ENCODE measurements around the gene BRPF3.
A peak's percentile ranks its signal among the peaks of the same experiment; 100 is the strongest.

The BRPF3 gene

DNA sequence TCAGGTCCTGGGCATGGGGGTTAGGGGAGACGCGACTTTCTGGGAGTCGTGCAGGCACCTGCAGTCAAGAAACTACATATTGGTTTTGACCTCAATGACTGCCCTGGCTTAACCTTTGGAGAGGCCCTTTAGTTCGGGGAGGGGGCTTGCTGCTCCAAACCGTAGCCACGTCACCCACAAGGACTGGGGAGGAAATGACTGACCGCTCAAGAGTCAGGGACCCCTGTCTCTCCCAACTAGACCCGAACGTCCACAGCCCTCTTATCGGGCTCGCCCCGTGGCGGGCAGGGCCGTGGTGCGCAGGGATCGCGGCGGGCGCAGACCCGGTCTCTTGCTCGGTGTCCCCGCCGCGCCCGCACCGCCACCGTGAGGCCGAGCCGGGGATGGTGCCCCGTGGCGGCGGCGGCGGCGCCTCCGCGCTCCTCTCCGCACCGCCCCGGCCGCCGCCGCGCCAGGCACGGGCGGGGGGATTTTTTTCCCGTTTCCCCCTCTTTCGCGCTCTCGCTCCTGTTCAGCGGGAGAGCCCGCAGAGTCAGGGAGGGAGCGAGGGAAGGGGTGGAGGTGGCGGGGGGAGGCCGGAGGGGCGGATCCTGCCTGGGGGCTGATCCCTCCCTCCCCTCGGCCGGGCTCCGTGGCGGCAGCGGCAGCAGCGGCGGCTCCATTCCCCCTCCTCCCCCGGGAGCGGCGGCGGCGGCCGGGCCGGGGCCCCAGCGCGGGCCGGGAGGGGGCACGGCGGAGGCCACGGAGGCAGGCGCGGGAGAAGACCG is at the start of gene BRPF3:
Gene BRPF3, plus strand, starts transcription at position 632 of the 767 bp plus-strand sequence. CDS start 3,579 bp downstream, outside the sequence.
- DNase-seq, result peak; percentile 57 to 73 (median 66)

DNA sequence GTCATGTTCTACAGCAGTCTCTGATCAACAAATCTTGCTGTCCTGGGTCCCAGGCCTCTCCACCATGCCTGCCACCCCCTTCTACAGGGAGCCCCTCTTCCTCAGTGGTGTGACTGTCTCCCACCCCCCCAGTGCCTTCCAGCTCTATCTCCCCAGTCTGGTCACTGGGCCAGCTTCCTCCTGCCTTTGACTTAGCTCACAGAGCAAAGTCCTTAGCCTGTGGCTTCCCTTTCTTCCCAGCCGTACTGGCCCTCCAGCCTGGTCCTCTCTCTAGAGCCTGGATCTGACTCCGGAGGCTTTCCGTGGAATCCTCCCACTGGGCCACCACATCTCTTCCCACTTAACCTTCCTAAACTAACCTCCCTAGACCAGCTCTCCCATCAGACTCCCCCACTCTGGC is 49.2 kb upstream of the BRPF3 start:
- DNase-seq, result no peak

DNA sequence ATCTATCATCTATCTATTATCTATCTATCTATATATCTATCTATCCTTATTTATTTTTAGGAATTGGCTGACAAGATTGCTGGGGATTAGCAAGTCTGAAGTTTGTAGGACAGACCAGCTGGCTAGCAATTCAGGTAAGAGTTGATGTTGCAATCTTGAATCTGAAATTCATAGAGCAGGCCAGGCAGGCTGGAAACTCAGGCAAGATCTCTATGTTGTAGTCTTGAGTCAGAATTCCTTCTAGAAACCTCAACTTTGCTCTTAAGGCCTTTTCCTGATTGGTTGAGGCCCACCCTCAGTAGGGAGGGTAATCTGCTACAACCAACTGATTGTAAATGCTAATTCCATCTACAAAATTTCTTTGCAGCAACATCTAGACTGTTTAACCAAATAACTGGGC is 47.1 kb upstream of the BRPF3 start:
- DNase-seq, result no peak

DNA sequence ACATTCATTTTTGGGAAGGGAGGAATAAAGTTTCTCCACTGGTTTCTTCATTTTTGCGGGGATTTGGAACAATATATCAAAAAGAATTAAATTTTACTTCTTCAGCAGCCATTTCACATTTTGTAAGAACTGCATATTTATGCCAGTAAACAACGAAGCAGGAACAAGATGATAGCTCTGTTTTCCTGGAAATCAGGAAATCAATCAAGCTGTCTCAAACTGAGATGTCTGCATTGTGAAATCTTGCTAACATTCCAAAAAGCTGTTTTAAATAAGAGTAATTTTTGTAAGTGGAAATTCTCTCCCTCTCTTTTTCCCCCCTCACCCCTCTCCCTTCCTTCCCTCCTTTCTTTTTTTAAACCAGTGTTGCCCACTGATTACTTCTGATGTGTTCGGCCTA is 46.3 kb upstream of the BRPF3 start:
- no peak for DNase-seq

DNA sequence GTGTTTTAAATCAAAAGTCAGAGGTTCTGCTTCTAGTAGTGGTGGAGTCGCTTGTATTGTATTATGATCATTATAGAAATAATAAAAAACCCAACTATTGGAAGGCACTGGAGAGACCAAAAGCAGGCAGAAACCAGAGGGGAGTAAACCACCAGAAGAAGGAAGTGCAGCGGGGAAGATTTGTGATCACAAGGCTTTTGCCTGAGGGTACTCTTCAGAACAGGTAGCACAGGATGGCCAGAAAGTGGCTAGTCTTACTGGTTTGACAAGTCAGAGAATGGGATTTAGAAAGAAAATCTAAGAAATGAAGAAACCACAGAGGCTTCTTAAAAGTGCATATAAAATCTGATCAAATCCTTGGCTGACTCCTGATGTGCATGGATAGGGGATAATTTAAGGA is 42.3 kb upstream of the BRPF3 start:
- DNase-seq, result no peak

DNA sequence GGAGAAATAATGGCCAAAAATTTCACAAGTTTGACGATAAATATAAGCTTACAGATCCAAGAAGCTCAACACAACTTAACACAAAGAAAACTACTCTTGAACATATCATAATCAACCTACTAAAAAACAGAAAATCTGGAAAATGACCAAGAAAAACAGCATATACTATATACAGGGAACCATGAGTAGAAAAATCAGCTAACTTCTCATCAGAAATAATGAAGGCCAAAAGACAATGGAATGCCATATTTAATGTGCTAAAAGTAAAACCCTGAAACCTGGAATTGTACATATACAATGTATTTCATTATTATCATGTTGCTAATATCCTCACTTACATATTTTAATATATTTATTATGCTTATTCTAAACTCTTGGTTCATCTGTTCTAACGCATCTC is 40.9 kb upstream of the BRPF3 start:
- no peak for DNase-seq

DNA sequence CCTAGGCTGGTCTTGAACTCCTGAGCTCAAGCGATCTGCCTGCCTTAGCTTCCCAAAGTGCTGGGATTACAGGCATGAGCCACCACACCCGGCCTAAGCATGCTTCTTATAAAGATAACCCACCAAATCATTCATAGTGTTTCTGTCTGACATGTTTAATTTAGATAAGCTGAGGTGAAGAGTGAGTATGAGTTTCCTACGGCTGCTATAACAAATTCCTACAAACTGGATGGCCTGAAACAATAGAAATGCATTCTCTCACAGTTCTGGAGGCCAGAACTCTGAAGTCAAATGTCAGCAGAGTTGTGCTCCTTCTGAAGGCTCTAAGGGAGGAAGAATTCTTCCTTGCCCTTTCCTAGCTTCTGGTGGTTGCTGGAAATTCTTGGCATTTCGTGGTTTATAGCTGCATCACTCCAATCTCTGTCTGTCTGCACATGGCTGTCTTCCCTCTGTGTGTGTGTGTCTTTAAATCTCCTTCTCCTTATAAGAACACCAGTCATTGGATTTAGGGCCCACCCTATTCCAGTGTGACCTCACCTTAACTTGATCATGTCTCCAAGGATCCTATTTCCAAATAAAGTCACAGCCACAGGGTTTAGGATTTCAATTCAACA is 36.3 kb upstream of the BRPF3 start:
- no peak for DNase-seq

DNA sequence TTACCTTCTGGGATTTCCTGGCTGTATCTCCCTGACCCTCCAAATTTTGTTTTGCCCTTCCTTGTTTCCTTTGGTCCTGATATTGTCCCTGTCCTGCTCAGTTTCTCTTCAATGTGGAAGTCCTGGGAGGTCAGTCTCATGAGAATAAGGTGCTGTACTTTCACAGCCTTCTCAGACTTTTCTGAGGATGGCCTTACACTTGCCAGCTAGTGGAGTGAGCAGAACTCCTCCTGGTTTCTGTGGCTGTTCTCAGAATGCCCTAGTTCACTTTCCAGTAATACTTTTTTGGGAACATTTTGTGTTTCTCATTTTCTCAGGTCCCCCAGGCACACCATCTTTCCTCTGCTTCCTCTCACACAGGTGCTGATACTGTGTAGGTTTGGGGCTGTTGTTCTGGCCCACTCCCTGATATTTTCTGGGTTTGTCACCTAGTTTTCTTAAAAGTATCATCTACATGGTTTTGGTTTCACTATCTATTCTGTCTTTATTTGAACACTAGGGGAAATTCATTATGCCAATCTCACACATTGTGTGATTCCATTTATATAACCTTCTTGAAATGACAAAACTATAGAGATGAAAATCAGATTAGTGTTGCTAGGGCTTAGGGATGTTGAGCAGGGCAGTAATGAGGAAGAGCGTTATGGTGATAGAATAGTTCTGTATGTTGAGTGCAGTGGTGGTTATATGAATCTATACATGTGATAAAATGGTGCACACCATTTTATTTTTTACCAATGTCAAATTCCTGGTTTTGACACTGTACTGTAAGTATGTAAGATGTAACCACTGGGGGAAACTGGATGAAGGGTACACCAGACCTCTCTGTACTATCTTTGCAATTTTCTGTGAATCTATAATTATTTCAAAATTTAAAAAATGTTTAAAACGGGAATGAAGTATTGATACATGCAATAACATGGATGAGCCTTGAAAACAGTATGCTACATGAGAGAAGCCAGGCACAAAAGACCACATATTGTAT is 27.2 kb upstream of the BRPF3 start:
- no peak for DNase-seq

DNA sequence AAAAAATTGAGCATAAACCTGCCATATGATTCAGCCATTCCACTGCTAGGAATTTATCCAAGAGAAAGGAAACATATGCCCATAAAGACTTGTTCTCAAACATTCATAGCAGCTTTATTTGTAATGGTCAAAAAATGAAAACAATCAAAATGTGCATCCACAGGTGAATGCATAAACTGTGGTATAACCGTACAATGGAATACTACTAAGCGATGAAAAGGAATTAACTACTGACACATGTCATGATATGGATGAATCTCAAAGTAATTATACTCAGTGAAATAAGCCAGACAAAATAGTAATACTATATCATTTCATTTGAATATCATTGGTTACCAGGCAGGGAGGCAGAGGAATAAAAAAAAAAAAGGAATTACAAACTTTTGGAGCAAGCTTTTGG is 25.8 kb upstream of the BRPF3 start:
- no peak for DNase-seq

DNA sequence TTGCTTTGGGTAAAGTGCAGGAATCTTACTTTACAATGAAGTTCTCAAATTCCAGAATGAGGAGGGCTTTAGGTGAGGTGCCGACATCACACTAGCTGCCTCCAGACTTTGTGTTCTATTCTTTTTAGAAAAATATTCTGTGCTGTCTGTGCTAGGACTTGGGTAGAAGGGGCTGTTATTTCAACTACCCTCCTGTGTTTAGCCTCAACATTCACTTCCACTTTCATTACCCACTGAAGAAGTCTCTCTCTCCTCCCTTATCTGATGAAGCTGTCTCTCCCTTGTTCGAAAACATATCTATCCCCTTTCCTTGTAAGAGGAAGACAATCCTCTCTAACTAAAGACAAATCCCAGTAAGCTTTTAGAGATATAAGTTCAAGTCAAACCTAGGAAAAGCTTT is 25.0 kb upstream of the BRPF3 start:
- DNase-seq, result no peak

DNA sequence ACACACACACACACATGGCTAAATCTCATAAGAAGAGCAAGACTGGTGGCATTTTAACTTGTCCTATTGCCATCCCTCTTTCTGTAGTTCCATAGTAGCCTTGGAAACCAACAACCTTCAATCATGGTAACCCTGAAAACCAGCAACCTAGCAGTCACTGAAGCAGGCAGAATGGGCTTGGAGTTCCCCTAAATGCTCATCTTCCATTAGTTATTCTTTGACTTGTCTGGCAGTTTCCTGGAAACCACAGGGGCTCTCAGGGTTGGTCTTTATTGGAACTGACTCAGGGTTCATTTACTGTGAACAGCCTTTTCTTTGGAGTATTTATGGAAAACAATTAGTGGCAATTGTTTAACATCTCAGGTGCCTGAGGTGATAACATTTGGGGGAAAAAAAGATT is 19.4 kb upstream of the BRPF3 start:
- no peak for DNase-seq

DNA sequence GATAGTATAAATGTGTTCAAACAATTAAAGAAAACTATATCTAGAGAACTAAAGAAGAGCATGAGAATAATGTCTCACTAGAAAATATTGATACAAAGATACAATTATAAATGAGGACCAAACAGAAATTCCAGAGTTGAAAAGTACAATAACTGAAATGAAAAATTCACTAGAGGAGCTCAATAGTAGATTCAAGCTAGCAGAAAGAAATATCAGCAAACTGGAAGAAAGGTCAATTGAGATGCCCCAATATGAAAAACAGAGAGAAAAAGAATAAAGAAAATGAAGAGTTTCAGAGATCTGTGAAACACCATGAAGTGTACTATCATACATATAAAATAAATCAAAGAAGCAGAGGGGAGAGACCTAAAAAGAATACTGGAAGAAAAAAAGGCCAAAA is 18.0 kb upstream of the BRPF3 start:
- DNase-seq, result no peak

DNA sequence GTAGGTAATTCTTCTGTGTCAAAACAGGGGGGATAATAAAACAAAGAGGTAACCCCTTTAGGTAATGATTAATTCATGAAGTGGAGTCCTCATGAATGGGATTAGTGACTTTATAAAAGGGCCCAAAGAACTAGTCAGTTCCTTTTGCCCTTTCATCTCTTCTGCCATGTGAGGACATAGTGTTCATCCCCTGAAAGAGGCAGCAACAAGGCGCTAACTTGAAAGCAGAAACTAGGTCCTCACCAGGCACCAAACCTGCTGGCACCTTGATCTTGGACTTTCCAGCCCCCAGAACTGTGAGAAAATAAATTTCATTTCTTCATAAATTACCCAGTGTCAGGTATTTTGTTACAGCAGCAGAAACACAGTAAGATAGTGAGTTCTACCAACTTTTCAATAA is 16.4 kb upstream of the BRPF3 start:
- DNase-seq, result no peak

DNA sequence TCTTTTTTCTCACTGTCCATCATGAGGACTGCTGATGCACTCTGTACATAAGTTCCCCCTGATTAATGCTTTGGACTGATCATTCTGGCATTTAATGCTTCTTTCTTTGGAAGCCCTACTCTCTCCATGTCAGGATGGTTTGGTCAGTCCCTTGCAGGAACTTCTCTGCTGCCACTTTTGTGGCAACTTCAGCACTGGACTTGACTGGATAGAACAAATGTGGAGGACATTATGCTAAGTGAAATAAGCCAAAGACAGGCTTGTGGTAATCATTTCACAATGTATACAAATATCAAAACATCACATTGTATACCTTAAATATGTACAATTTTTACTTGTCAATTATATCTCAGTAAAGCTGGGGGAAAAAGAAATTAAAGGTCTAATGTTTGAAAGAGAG is 12.2 kb upstream of the BRPF3 start:
- no peak for DNase-seq

DNA sequence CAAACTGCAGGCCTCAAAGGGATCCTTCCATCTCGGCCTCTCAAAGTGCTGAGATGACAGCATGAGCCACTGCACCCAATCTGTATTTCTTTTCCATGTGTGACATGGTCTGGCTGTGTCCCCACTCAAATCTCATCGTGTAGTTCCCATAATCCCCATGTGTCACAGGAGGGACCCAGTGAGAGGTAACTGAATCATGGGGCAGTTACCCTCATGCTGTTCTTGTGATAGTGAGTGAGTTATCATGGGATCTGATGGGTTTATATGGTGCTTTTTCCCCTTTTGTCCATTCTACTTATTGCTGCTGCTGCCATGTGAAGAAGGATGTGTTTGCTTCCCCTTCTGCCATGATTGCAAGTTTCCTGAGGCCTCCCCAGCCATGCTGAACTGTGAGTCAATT is 10.3 kb upstream of the BRPF3 start:
- DNase-seq, result no peak

DNA sequence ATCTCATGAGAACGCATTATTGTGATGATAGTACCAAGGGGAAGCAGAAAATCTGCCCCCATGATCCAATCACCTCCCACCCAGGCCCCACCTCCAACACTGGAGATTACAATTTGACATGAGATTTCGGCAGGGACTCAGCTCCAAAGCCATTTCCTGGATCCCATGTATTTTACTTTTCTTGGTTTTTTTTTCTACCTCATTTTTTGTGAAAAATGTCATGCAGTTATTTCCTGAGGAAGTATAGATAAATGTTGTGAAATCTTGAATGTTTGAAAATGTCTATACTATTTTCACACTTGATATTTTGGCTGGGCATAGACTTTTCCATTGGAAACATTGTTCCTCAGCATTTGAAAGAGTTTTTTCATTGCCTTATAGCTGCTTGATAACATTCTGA is 9.1 kb upstream of the BRPF3 start:
- DNase-seq, result no peak

DNA sequence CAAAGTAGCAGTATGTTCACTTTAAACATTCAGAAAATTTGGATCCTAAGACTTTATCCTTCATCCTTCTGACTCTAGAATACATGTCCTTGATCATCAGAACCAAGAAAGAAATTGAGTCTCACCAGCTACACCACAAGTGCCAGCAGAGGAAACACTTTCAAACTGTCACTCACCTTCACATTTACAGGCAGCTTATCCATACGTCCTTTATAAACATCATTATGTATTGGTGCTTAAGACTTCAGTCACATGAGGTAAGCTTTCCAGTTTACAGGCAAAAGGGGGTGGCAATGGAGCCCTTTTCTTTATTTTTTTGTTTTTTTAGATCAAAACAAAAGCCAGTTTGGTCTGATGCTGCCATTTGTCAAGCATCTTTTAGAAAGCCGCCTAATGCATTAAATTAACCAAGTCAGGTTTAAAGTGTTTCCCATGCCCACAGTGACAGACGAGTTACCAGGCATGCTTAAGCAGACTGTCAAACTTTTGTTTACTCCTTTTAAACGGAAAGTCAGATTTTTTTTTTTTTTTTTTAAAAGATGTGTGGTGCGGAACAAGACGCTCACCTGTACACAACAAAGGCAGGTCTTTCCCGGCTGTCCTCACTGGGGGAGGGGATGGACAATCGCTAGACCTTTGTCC is 952 bp upstream of the BRPF3 start:
- DNase-seq, result no peak

DNA sequence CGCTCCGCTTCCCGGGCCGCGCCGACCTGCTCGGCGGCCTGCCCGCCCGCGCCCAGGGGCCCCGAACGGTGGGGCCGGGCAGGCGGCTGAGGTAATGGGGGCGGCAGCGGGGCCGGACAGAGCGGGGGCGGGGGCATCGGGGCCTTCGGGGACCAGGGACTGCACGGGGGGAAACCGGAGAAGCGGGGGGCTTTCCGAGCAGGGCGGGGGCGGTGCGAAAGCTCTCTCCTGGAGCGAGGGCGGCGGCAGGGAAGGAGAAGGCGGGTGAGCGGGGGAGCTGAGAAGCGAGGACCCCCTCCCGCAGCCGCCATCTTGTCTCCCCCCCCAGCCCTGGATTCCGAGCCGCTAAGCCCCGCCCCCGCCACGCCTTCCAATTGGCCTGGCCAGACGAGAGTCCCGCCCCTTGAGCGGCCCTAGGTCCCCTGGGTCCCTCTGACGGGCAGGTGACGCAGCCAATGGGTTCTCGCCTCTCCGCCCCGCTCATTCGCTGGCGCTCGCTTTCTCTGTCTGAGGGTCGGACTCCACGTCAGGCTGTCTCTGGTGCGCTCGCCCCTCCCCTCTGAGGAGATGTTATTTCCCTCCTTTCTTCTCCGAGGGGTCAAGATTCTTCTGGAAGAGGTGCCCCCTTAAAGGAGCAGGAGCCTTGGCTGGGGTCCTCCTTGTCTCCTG is 470 bp downstream of the BRPF3 start:
- peak; percentile 98 to 100 (median 99) for DNase-seq

DNA sequence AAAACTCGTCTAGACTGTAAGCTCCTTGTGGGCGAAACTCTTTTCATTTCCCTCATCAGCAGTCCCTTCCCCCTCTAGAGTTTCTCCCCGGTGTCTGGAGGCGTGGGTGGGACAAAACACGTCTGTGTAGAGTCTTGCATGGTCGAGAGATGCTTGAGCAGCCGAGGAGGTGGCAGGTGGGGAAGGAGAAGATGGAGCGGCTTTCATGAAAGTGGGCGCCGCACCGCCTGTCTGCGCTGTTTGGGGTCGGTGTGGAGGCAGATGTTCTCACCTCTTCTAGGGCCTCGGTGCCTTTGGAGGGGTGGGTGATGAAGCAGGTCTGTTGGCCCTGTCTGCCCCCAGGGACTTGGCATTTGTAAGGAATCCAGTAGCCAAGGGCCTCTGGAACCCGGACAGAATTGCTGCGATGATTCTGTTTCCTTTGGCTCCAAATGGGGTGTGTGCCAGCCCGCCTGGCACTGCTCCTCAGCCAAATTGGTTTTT is 1.2 kb downstream of the BRPF3 start:
- no peak for DNase-seq

DNA sequence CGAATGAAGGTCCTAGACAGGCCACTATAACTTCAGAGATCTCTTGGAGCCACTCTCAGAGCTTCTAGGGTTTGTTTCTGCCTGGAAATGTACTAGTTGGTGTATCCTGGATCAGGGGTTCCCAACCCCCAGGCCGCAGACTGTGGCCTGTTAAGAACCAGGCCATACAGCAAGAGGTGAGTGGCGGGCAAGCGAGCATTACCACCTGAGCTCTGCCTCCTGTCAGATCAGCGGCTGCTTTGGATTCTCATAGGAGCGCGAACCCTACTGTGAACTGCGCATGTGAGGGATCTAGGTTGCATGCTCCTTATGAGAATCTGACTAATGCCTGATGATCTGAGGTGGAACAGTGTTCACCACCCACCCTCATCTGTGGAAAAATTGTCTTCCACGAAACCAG is 2.4 kb downstream of the BRPF3 start:
- no peak for DNase-seq

DNA sequence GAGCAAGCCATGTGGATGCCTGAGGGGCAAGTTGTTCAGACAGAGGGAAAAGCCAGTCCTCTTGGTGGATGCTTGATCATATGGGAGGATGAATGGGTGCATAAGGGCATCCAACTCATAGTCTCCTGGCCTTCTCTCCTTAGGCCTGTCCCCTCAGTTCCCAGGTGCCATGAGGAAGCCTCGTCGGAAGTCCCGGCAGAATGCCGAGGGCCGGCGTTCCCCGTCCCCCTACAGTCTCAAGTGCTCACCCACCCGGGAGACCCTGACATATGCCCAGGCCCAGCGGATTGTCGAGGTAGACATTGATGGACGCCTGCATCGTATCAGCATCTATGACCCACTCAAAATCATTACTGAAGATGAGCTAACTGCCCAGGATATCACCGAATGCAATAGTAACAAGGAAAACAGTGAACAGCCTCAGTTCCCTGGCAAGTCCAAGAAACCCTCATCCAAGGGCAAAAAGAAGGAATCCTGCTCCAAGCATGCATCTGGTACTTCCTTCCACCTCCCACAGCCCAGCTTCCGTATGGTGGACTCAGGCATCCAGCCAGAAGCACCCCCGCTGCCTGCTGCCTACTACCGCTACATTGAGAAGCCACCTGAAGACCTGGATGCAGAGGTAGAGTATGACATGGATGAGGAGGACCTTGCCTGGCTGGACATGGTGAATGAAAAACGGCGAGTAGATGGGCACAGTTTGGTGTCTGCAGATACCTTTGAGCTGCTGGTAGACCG is 3.8 kb downstream of the BRPF3 start:
- no peak for DNase-seq

All from activated CD4-positive, CD25-positive, alpha-beta regulatory T cell (primary cell).